ENCODE results near the gene SPEG.

- TF ChIP-seq CTCF (IDR thresholded peaks at IDR 0.05) (no peak), POLR2A (IDR thresholded peaks at IDR 0.05) (no peak)
Observed at GRCh38 chr2:219499058-219499307, 64.3 kb downstream of the SPEG start.
